GM19438 (cell line): Measurements from ENCODE around the gene CXorf49.
"Not testable (repeated sequence)": the region's sequence is repeated elsewhere in the genome, so short reads cannot be mapped to it uniquely, and the experiment has no call there.

Experiments
- ATAC-seq: cut with Tn5 transposase; IDR thresholded peaks from one replicate; pipeline ENCODE4 v1.9.1; 2021; ENCODE audit warnings: low read depth; ENCODE audit not compliant: unreplicated experiment

Gene CXorf49

GRCh38 chrX:71718185-71718584 is at the start of gene CXorf49:
TSS of gene CXorf49 (minus strand) at chrX:71718285. CDS start at chrX:71718151, 134 bp downstream.
- ATAC-seq: not testable (repeated sequence)

GRCh38 chrX:71767134-71767533 is 49.0 kb upstream of the CXorf49 start:
- ATAC-seq: not testable (repeated sequence)

- not testable (repeated sequence) for ATAC-seq
Measured at GRCh38 chrX:71765613-71766012, 47.5 kb upstream of the CXorf49 start.

GRCh38 chrX:71764832-71765231 is 46.7 kb upstream of the CXorf49 start:
- ATAC-seq: not testable (repeated sequence)

GRCh38 chrX:71763049-71763448 is 45.0 kb upstream of the CXorf49 start, which contains the start of gene CXorf49B:
TSS of gene CXorf49B (plus strand) at chrX:71763349. CDS start at chrX:71763424, 75 bp downstream.
- ATAC-seq: not testable (repeated sequence)

GRCh38 chrX:71760688-71761281 is 42.7 kb upstream of the CXorf49 start:
- not testable (repeated sequence) for ATAC-seq

- ATAC-seq: not testable (repeated sequence)
Measured at GRCh38 chrX:71720289-71720886, 2.3 kb upstream of the CXorf49 start.

GRCh38 chrX:71719195-71719594 is 1.1 kb upstream of the CXorf49 start:
- ATAC-seq: not testable (repeated sequence)

- not testable (repeated sequence) for ATAC-seq
Measured at GRCh38 chrX:71716323-71716722, 1.8 kb downstream of the CXorf49 start.

- ATAC-seq: not testable (repeated sequence)
Measured at GRCh38 chrX:71715551-71715950, 2.5 kb downstream of the CXorf49 start.

- ATAC-seq: not testable (repeated sequence)
Measured at GRCh38 chrX:71714064-71714463, 4.0 kb downstream of the CXorf49 start.

- ATAC-seq: not testable (repeated sequence)
Measured at GRCh38 chrX:71702853-71703252, 15.2 kb downstream of the CXorf49 start.

GRCh38 chrX:71699023-71699344 is 19.1 kb downstream of the CXorf49 start:
- not testable (repeated sequence) for ATAC-seq

GRCh38 chrX:71698299-71699022 is 19.6 kb downstream of the CXorf49 start:
- ATAC-seq: not testable (repeated sequence)

GRCh38 chrX:71697466-71698298 is 20.4 kb downstream of the CXorf49 start:
- ATAC-seq: peak; percentile 48

GRCh38 chrX:71696641-71697465 is 21.2 kb downstream of the CXorf49 start:
- peak; percentile 74 for ATAC-seq

- no peak for ATAC-seq
Measured at GRCh38 chrX:71679575-71680207, 38.4 kb downstream of the CXorf49 start.

GRCh38 chrX:71677195-71677594 is 40.9 kb downstream of the CXorf49 start:
- ATAC-seq: not testable (repeated sequence)

- not testable (repeated sequence) for ATAC-seq
Measured at GRCh38 chrX:71676068-71676795, 41.9 kb downstream of the CXorf49 start.
